ENCODE measurements around the gene LIMS2.

The LIMS2 gene

DNA sequence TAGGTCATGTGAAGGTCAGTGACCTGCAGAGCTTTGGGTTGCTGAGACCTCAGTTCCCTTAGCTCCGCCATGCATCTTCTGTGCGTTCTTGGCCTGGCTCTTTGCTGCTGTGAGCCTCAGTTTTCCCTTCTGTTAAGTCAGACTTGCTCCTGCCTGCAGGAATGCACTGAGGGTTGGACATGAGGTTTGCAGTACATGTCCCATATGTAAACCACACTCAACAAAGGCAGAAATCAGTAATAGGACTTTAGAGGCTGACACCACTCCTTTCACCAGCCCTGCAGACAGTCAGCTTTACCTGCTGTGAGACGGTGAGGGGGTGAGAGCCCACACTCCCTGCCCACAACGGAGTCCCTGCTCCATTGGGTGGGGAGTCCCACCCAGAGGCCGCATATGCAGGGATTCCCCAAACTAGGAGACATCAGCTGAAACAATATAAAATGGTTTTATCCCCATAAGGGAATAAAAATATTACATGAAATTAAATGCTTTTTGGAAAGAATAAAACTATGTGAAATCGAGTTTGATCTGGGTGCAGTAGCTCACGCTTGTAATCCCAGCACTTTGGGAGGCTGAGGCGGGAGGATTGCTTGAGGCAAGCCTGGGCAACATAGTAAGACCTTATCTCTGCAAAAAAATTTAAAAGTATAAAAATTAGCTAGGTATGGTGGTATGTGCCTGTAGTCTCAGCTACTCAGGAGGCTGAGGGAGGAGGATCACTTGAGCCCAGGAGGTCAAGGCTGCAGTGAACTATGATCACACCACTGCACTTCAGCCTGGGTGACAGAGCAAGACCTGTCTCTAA is 84.7 kb downstream of the LIMS2 start:
- DNase-seq (ENCODE audit: low spot score) = no peak

DNA sequence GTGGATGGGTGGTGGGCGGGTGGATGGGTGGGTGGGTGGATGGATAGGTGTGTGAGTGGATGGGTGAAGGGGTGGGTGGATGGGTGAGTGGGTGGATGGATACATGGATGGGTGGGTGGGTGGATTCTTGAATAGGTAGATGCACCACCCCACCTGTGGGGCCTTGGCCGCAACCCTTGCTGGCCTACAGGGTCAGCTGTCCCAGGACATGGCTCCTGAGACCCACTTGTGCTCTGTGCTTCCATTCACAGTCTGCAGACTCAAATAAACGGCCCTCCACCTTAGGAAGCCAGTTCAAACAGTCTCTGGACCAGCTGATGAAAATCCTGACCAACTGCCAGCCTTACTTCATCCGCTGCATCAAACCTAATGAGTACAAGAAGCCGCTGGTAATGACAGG is 85.5 kb downstream of the LIMS2 start:
- no peak for DNase-seq (ENCODE audit: low spot score)
- TF ChIP-seq, protein P1, sequence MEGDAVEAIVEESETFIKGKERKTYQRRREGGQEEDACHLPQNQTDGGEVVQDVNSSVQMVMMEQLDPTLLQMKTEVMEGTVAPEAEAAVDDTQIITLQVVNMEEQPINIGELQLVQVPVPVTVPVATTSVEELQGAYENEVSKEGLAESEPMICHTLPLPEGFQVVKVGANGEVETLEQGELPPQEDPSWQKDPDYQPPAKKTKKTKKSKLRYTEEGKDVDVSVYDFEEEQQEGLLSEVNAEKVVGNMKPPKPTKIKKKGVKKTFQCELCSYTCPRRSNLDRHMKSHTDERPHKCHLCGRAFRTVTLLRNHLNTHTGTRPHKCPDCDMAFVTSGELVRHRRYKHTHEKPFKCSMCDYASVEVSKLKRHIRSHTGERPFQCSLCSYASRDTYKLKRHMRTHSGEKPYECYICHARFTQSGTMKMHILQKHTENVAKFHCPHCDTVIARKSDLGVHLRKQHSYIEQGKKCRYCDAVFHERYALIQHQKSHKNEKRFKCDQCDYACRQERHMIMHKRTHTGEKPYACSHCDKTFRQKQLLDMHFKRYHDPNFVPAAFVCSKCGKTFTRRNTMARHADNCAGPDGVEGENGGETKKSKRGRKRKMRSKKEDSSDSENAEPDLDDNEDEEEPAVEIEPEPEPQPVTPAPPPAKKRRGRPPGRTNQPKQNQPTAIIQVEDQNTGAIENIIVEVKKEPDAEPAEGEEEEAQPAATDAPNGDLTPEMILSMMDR (IDR thresholded peaks at IDR 0.05; ENCODE audit: extremely low read depth, missing control alignments) = no peak

More for the DNA sequence above, 84.7 kb downstream of the LIMS2 start:
- TF ChIP-seq, protein P1 (IDR thresholded peaks at IDR 0.05; ENCODE audit: extremely low read depth, missing control alignments) = no peak

DNA sequence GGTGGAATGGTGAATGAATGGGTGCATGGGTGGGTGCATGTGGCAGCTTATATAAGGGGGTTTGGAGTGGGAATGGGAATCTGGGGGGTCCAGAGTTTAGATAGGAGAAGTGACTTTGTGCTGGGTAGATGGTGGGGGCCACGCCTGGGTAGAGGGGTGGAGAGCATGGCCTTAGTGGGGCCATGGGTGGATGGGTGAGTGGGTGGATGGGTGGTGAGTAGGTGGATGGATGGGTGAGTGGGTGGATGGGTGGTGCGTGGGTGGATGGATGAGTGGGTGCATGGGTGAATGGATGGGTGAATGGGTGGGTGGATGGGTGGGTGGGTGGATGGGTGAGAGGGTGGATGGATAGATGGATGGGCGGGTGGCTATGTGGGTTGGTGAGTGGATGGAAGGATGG is 86.0 kb downstream of the LIMS2 start:
- TF ChIP-seq, protein P1 (IDR thresholded peaks at IDR 0.05; ENCODE audit: extremely low read depth, missing control alignments) = no peak
- no peak for DNase-seq (ENCODE audit: low spot score)
